ENCODE measurements around the gene CTNNA3. TPM values are rescaled to one million over a fixed set of nuclear protein-coding genes. Genes with fewer than 3 reads are reported as not detected.

Gene CTNNA3
- total RNA-seq, 1 experiment from 2014 or later = 0.32 TPM

DNA sequence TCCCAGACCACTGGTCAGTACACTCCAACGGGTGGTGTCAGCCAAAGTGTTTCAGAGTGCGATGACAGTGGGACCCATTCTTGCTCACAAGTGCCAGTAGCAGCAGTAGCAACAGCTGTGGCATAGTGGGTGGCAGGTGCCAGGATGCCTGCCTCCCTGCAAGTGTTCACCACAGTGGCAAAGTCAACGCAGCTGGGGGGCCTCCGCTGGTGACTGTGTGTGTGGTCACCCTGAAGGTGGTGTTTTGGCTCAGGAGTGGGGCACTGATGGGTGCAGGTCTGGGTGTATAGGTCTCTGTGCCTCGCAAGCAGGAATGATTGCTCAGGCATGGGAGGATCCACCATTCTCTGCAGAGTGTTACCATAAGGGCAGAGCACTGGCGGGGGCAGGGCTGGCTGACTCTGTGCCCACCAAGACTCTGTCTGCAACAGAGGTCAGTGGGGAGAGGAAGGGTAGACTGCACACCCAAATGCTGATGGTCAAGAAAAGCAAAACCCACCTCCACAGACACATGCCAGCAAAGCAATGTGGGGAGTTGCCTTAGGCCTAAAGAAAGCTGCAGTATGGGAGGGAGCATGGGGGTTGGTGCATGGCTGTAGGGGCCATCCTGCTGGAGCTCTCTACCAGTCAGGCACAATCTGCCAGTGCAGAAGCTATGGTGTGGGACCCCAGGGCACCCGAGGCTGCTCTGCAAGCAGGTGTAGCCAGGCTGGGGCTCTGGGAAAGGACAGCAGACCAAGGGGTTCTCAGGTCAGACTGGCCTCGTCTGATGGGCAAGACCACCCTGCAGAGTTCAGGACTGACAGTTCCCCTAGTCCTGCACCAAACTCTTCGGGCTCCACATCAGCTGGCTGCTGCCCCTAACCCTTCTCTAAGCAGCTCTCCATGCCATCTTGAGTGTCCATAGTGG, 368.1 kb downstream of the CTNNA3 start:
- intact Hi-C loops (cut with micrococcal nuclease) = no loop called here
- Histone ChIP-seq H3K4me3 (replicated peaks in 1 of 2; ENCODE audit: low read depth in 1 of 2, low read length in 2 of 2) (no peak overlapping the region), H3K36me3 (ENCODE audit: control insufficient read depth in 1 of 2, insufficient read depth in 2 of 2, low read length in 2 of 2) (no peaks in the 10 kb centered on the region), H3K79me2 (ENCODE audit: insufficient read depth, low read length) (no peaks in the 10 kb centered on the region), H2AFZ (ENCODE audit: low read depth, low read length, poor library complexity, severe bottlenecking) (no peak overlapping the region), H3K4me2 (ENCODE audit: low read length) (no peak overlapping the region), H3K27me3 (ENCODE audit: insufficient read depth, low read length) (no peaks in the 10 kb centered on the region), H3K27ac (ENCODE audit: low read depth, low read length) (no peak overlapping the region), H4K20me1 (ENCODE audit: insufficient read depth) (no peaks in the 10 kb centered on the region), H3K9me3 (ENCODE audit: control insufficient read depth in 1 of 2, insufficient read depth in 1 of 2, low read depth in 1 of 2, low read length in 2 of 2) (peaks cover 0 to 3% of the 10 kb centered on the region in 2 experiments; a peak in 1 of 4 replicates), H3K4me1 (ENCODE audit: control insufficient read depth in 1 of 2, insufficient read depth in 2 of 2, low read length in 2 of 2) (no peaks in the 10 kb centered on the region), H3K9ac (ENCODE audit: low read length) (no peak overlapping the region), H3K9me2 (ENCODE audit: insufficient read depth) (no peaks in the 10 kb centered on the region)
- ATAC-seq (no peak), DNase-seq (ENCODE audit: low read depth, low spot score) (no peak)
- POLR2A ChIA-PET = no interaction called here
- RAD21 ChIA-PET (ENCODE audit: low non-redundant PET in 1 of 2, low total read pairs in 2 of 2, uncharacterized antibody in 2 of 2, unreplicated experiment in 2 of 2) = no interaction called here
- BruUV-seq (replicated peaks) = no TSS peak
- TF ChIP-seq RAD21 (IDR thresholded peaks at IDR 0.05; ENCODE audit: low read depth) (no peak), ATF3 (IDR thresholded peaks at IDR 0.05) (no peak), CEBPB (IDR thresholded peaks at IDR 0.05; ENCODE audit: low read depth) (no peak), POLR2A (IDR thresholded peaks at IDR 0.05; ENCODE audit: borderline replicate concordance, extremely low read depth, insufficient read depth, insufficient read length) (no peak), ZFX (IDR thresholded peaks at IDR 0.05) (no peak), ZNF274 (IDR thresholded peaks at IDR 0.05; ENCODE audit: low read depth, low read length) (no peak), SRF (IDR thresholded peaks at IDR 0.05; ENCODE audit: low read depth) (no peak), EZH2phosphoT487 (IDR thresholded peaks at IDR 0.05; ENCODE audit: borderline replicate concordance) (no peak), EZH2 (IDR thresholded peaks at IDR 0.05) (no peak), YY1 (IDR thresholded peaks at IDR 0.05; ENCODE audit: extremely low read depth, insufficient replicate concordance, low read depth, low read length) (no peak), JUND (IDR thresholded peaks at IDR 0.05) (no peak), CBX3 (IDR thresholded peaks at IDR 0.05; ENCODE audit: low read depth) (no peak), SP1 (IDR thresholded peaks at IDR 0.05; ENCODE audit: low read depth) (no peak), POLR2AphosphoS5 (IDR thresholded peaks at IDR 0.05; ENCODE audit: low read depth, low read length) (no peak)
- TF ChIP-seq, protein P1, sequence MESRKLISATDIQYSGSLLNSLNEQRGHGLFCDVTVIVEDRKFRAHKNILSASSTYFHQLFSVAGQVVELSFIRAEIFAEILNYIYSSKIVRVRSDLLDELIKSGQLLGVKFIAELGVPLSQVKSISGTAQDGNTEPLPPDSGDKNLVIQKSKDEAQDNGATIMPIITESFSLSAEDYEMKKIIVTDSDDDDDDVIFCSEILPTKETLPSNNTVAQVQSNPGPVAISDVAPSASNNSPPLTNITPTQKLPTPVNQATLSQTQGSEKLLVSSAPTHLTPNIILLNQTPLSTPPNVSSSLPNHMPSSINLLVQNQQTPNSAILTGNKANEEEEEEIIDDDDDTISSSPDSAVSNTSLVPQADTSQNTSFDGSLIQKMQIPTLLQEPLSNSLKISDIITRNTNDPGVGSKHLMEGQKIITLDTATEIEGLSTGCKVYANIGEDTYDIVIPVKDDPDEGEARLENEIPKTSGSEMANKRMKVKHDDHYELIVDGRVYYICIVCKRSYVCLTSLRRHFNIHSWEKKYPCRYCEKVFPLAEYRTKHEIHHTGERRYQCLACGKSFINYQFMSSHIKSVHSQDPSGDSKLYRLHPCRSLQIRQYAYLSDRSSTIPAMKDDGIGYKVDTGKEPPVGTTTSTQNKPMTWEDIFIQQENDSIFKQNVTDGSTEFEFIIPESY (IDR thresholded peaks at IDR 0.05; ENCODE audit: extremely low read depth, insufficient replicate concordance, low read length) = no peak
- TF ChIP-seq, protein P2, sequence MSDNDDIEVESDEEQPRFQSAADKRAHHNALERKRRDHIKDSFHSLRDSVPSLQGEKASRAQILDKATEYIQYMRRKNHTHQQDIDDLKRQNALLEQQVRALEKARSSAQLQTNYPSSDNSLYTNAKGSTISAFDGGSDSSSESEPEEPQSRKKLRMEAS (IDR thresholded peaks at IDR 0.05) = no peak
- CTCF ChIA-PET = no interaction called here
